ENCODE results near the gene INSR.
A peak's percentile ranks its signal among the peaks of the same experiment; 100 is the strongest.

Gene INSR

GRCh38 chr19:7132054-7132453, 162.2 kb downstream of the INSR start:
- DNase-seq = no peak

GRCh38 chr19:7130043-7130442, 164.2 kb downstream of the INSR start:
- DNase-seq = no peak

- DNase-seq = no peak
Observed at GRCh38 chr19:7126132-7126531, 168.1 kb downstream of the INSR start.

DNA sequence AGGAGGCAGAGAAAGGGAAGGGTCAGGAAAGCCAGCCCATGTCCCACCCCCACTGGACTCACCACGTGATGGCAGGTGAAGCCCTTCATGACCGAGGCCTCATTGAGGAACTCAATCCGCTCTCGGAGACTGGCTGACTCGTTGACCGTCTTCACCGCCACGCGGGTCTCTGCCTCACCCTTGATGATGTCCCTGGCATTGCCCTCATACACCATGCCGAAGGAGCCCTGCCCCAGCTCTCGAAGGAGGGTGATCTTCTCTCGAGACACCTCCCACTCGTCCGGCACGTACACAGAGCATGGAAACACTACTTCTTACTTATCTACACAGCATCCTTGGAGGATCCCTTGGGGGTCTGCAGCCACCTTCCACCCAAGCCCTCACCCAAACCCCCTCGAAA, 169.0 kb downstream of the INSR start:
- no peak for DNase-seq

- no peak for DNase-seq
Observed at GRCh38 chr19:7124782-7125181, 169.4 kb downstream of the INSR start.

GRCh38 chr19:7122701-7123100, 171.5 kb downstream of the INSR start:
- no peak for DNase-seq

GRCh38 chr19:7120499-7120898, 173.7 kb downstream of the INSR start:
- no peak for DNase-seq

- no peak for DNase-seq
Observed at GRCh38 chr19:7119582-7119981, 174.6 kb downstream of the INSR start.

- DNase-seq = no peak
Observed at GRCh38 chr19:7117248-7117647, 177.0 kb downstream of the INSR start.

DNA sequence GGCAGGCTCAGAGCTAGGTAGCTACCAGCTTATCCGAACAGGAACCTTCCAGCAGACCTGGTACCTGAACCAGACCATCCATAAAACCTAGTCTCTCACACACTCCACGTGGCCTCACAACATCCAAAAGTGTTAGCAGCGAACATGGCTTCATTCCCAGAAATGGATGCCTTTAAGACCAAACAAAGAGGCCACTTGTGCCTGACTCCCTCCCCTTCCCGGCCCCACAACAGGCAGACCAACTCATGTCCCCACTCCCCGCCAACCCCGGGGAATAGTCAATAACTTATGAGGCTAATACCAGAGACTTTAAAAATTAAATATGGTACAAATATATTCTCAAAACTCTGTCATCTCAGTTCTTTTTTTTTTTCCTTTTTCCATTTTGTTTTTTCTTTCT, 178.5 kb downstream of the INSR start:
- DNase-seq = no peak

DNA sequence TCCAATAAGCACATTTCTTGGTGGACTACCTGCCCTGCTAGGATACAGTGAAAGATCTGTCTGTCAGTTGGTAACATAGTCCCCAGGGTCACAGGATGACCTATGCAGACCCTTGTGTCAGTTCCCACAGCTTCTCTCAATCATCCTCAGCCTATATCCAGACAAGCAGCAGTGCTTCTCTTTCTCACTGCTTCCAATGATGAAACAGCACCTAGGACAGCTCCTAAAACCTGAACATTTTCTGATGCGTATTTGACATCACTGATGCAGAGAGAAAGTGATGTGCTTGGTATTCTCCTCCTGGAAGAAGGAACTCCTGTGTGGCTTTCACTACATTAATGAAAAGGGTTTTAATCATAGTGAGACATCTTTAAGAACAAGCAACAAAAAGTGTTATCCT, 181.0 kb downstream of the INSR start:
- no peak for DNase-seq

DNA sequence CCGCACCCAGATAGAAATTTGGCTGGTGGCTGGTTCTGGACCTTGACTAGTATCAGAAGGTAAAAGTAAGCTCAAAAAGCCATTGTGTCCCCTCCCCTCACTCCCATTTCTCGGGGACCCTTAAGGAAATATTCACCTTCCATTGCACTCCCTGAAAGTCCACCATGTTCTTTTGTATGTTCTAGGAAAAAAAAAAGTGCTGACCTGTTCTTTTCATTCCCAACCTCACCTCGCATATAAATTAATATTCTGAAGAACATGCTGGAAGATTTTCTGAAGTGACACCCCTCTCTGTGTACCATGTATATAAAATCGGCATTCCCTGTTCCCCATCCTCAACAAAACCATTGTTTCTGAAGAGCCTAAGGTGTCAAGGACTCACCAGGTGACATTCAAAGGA, 181.5 kb downstream of the INSR start:
- DNase-seq = no peak

DNA sequence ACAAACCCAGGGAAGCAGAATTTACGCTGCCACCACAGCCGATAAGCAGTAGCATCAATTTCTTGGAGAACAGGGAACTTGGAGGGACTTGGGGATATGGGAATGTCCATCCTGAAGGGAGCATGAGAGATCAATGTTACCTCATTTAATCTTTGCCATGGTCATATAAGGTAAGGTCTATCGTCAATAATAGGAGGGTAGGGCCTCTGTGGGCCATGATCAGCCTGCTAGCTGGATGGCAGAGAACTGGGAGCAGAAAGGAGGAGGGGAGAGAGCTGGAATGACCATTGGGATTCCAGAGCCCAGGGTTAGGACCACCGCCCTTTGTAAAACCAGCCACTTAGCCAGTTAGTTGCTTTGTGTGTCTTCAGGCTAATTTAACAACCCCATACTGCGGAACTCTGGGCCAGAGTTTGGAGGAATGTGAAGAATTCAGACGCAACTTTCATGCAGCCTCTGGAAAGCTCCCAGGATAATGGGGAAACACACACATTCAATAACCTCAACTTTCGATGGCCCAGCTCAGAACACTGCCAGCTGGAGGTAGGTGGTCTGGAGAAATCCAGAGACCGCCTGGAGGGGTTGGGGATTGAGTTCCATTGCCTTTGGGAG, 184.4 kb downstream of the INSR start:
- DNase-seq = no peak

- DNase-seq = no peak
Observed at GRCh38 chr19:7106711-7107657, 187.2 kb downstream of the INSR start.

DNA sequence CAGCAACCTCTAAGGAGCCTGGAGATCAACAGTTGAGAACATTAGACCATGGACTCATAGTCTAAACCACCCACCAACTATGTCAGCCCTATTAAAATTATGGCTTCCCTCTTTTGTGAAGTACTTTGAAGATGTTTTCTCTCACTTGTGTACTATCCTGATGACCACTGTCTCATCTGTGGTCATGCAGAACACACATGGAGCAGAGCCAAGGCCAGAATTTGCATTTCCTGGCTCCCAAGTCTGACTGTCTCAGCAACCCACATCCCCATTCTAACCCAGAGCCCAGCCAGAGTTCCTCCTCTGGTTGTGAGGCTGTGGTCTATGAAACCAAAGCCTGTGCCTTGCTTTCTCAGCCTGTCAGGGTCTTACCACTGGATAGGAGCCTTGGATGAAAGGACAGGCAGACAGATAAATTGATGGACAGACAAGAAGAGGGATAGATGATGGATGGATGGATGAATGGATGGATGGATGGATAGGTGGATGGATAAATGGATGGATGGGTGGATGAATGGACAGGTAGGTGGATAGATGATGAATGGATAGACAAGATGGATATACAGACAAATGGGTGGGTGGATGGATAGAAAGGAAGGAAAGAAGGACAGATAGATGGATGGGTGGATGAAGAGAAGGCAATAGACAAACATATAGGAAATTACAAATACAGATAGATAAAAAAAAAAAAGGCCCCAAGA, 189.3 kb downstream of the INSR start:
- no peak for DNase-seq

DNA sequence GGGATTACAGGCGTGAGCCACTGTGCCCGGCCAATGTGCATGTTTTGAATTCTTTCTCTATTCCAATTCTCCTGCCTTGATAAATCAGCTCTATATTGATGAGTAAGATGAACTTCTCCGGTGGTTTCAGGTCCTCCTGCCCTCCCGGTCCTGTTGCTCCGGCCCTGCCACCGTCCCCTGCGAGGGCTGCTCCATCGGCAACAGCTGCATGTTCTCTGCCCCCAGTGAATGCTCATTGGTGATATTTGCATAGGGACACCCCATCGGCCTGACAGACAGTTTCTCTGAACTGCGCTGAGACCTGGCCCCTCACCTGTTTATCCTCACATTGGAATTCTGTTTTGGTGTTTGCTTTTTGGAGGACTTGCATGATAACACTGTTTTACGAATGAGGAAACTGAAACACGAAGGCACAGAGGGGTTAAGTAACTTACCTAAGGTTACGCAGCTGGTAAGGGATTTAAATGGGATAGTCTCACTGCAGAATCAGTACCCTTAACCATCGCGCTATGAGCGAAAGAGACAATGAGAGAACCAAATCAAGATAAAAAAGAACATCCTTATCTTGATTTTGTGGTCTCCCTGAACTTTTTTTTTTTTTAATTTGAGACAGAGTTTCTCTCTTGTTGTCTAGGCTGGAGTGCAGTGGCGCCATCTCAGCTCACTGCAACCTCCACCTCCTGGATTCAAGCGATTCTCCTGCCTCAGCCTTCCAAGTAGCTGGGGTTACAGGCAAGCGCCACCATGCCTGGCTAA, 192.5 kb downstream of the INSR start:
- no peak for DNase-seq

DNA sequence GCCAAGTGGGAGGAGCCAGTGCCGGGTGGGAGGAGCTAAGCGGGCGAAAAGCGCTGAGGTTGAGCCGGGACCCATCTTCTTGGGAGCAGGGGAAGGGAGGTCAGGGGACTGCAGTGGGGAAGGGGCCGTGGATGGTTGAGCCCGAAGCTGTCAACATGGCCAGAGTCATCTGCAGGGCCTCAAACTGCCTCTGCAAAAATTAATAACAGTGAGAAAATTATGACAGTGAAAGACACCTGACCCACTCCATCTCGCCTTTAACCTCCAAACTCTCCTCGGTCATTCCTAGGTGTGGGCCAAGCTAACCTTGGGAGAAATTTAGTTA, 194.7 kb downstream of the INSR start:
- no peak for DNase-seq

DNA sequence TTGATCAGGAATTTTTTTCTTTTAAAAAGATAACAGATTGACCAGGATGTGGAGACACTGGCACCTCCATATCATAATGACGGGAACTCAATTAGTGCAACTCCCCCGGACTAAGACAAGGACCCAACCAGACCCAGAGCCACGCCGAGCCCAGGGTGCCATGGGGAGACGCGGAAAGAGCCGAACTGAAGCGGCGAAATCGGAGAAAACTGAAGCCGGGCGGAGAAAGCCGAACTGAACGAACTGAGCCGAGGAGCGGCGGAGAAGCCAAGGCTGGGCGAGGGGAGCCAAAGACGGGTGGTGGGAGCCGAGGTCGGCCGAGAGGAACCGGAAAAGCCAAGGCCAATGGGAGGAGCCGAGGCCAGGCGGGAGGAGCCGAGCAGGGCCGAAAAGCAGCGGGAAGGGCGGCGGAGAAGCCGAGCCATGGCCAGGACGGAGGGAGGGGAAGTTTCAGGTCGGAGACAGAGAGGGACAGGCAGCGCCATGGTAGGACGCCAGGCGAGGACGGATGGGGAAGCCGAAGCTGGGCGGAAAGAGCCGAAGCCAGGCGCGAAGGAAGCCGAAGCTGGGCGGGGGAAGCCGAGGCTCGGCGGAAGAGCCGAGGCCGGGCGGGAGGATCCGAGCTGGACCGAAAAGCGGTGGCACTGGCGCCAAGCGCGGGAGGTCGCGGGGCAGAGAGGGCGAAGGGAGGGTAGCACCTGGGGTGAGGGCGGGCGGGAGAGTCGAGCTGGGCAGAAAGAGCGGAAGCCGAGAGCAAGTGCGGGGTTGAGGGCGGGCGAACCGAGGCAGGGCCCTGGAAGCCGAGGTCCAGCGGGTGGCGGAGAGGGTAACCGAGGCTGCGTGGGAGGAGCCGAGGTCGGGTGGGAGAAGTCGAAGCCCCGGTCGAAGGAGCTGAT, 195.3 kb downstream of the INSR start:
- peak; percentile 65 for DNase-seq

DNA sequence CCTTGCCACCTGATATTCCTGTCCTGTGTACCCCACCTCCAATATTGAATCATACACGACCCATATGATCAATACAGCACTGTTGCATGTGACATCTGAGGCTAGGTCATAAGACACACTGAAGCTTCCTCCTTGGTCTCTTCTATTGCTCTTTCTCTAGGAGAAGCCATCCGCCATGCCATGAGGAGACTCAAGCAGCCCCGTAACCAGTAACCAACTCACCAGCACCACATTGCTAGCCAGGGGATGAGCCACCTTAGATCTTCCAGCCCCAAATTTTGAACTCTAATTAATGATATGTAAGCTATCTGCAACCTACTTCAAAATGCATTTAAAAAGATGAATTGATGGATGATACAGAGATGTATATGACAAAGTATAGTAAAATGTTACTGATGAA, 196.1 kb downstream of the INSR start:
- DNase-seq = no peak

DNA sequence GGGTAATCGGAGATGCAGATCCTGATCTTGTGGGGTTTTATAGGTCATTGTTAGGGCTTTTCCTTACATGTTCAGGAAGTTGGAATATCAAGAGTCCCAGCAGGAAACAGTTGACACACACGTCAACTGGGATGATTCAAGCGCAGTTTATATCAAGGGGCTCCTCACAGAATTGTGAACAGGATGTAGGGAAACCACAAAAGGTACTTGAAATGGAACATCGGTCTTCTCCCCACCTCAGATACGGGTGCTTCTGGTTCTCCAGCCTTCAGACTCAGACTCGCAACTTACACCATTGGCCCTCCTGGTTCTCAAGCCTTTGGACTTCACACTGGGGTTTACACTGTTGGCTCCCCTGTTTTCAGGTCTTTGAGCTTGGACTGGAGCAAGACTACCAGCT, 205.2 kb downstream of the INSR start:
- no peak for DNase-seq

- DNase-seq = no peak
Observed at GRCh38 chr19:7083076-7083956, 210.9 kb downstream of the INSR start.

Measured in NCI-H1436 treated with DMSO at 0.1 percent for 48 hours (cell line).